H1 (cell line): ENCODE measurements around the gene GABRP. TPM values are rescaled to one million over a fixed set of nuclear protein-coding genes. Genes with fewer than 3 reads are reported as not detected.

Source experiments
- NANOG ChIP-seq: IDR thresholded peaks from 2 replicates; pipeline ENCODE4 v1.6.1; 2011; ENCODE audit warnings: low read length, low read depth, mild to moderate bottlenecking, inconsistent platforms; ENCODE audit not compliant: insufficient read depth, poor library complexity, severe bottlenecking
- SIX5 ChIP-seq: IDR thresholded peaks from 2 replicates; pipeline ENCODE4 v1.6.1; 2011; ENCODE audit warnings: mild to moderate bottlenecking, low read depth, low read length
- polyA plus RNA-seq, 7 experiments: library from polyadenylated mRNA; depleted of rRNA in 3 of 7; stranded (reverse) in 5 of 7; unstranded in 2 of 7; fragments of >200 nt in 5 of 7; fragments of 200-250 nt in 2 of 7; gene quantifications; 1 replicate in 5 of 7; 2 replicates in 1 of 7; 4 replicates in 1 of 7; pipeline versions ENCODE4 v1.2.1 to v1.2.3, GENCODE V29; 2011 to 2013; ENCODE audit warnings: missing spikeins in 2 of 7, mixed read lengths in 2 of 7
- total RNA-seq: library from RNA; stranded (reverse); fragmentation: NEBNext Ultra II Directional; extraction: Animal tissue kit (Norgen Biotek cat#: 25700); gene quantifications from 2 replicates; pipeline ENCODE4 v1.2.1, GENCODE V29; 2021
- TF ChIP-seq, protein P1 (sequence below): IDR thresholded peaks from 2 replicates; pipeline ENCODE4 v1.6.1; 2012; ENCODE audit warnings: inconsistent platforms
- TF ChIP-seq, protein P2 (sequence below): IDR thresholded peaks from 2 replicates; pipeline ENCODE4 v1.6.1; 2012; ENCODE audit warnings: low read length, inconsistent platforms

Gene GABRP
- total and polyA plus RNA-seq, 2 of the 8 experiments (the other 6 are each of a cell fraction or from before 2014, with no cell fraction given): 3.7 to 4.0 TPM

DNA sequence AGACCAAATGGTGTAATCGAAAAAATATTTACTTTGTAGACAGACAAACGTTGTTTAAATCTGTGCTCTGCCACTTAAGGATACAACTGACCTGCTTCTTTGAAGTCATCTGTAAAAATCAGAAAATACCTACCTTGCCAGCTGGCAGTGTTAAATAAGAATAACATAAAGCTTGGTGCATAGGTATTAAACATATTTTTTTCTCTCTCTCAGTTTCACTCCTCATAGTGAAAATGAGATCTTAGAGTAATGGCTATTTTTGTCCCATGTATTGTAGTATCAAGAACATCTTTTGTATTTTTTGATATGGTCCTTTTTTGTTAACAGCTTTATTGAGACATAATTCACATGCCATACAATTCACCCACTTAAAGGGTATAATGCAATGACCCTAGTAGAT lies 60.3 kb downstream of the GABRP start (continued):
- TF ChIP-seq, protein P1, sequence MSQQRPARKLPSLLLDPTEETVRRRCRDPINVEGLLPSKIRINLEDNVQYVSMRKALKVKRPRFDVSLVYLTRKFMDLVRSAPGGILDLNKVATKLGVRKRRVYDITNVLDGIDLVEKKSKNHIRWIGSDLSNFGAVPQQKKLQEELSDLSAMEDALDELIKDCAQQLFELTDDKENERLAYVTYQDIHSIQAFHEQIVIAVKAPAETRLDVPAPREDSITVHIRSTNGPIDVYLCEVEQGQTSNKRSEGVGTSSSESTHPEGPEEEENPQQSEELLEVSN: no peak
- TF ChIP-seq NANOG: no peak
- no peak for TF ChIP-seq SIX5
- TF ChIP-seq, protein P2, sequence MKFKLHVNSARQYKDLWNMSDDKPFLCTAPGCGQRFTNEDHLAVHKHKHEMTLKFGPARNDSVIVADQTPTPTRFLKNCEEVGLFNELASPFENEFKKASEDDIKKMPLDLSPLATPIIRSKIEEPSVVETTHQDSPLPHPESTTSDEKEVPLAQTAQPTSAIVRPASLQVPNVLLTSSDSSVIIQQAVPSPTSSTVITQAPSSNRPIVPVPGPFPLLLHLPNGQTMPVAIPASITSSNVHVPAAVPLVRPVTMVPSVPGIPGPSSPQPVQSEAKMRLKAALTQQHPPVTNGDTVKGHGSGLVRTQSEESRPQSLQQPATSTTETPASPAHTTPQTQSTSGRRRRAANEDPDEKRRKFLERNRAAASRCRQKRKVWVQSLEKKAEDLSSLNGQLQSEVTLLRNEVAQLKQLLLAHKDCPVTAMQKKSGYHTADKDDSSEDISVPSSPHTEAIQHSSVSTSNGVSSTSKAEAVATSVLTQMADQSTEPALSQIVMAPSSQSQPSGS: no peak
